Kidney (tissue), 14 donors: ENCODE results near the gene OPRD1. TPM values are rescaled to one million over a fixed set of nuclear protein-coding genes. Genes with fewer than 3 reads are reported as not detected.
A peak's percentile ranks its signal among the peaks of the same experiment; 100 is the strongest.

Experiments
- DNase-seq, 5 donors: peaks; one replicate each; pipeline ENCODE4 v3.0.0-alpha.2; 2013 to 2020
- FAIRE-seq: peaks from 2 replicates; lab custom pipeline; 2012; peaks lifted over from hg19 to GRCh38; lab: Jason Lieb, UNC
- H3K27ac ChIP-seq, 2 donors: one replicate each; pipeline ENCODE4 v1.7.0; 2013; ENCODE audit warnings: low read depth in 2 of 2, low read length in 2 of 2, inconsistent platforms in 1 of 2
- H3K27me3 ChIP-seq: one replicate; pipeline ENCODE4 v1.7.1; 2013; ENCODE audit warnings: low read length, inconsistent platforms; ENCODE audit not compliant: control insufficient read depth, insufficient read depth
- H3K36me3 ChIP-seq, 3 donors: one replicate each; pipeline versions ENCODE4 v1.7.0 to v1.7.1; 2013; ENCODE audit warnings: low read length in 3 of 3, control low read depth in 1 of 3, inconsistent platforms in 1 of 3; ENCODE audit not compliant: insufficient read depth in 3 of 3, control insufficient read depth in 2 of 3
- H3K4me1 ChIP-seq, 3 donors: one replicate each; pipeline versions ENCODE4 v1.7.0 to v1.7.1; 2013; ENCODE audit warnings: low read length in 3 of 3, inconsistent platforms in 1 of 3, low read depth in 1 of 3; ENCODE audit not compliant: control insufficient read depth in 2 of 3, insufficient read depth in 2 of 3
- H3K4me3 ChIP-seq, 3 donors: one replicate each; pipeline versions ENCODE4 v1.7.0 to v1.8.1; 2013; ENCODE audit warnings: low read length in 3 of 3, control low read depth in 1 of 3, inconsistent platforms in 1 of 3
- H3K9ac ChIP-seq, 3 donors: one replicate each; pipeline versions ENCODE4 v1.7.0 to v1.7.1; 2013; ENCODE audit warnings: low read length in 3 of 3, control low read depth in 1 of 3, inconsistent platforms in 1 of 3
- H3K9me3 ChIP-seq, 3 donors: one replicate each; pipeline versions ENCODE4 v1.7.0 to v1.7.1; 2013; ENCODE audit warnings: low read length in 3 of 3, control low read depth in 1 of 3, inconsistent platforms in 1 of 3; ENCODE audit not compliant: control insufficient read depth in 2 of 3, insufficient read depth in 1 of 3
- CTCF ChIP-seq: IDR thresholded peaks from 3 replicates; pipeline ENCODE4 v1.5.1; 2012; ENCODE audit warnings: mild to moderate bottlenecking, moderate library complexity, borderline replicate concordance; ENCODE audit not compliant: insufficient read depth; ENCODE audit errors: extremely low read depth
- intact Hi-C: fragments of 100-400 bp; cut with DNase I; formaldehyde crosslinking; loops from one replicate; pipeline ENCODE4 v1.11.1; 2022
- polyA plus RNA-seq: library from polyadenylated mRNA; stranded (reverse); fragments of 350-450 nt; fragmentation: Illumina TruSeq; extraction: RNeasy Lipid Tissue Mini Kit (QIAGEN cat#74804); gene quantifications from one replicate; pipeline ENCODE4 v1.2.3, GENCODE V29; 2014; ENCODE audit warnings: low read depth, low replicate concordance; ENCODE audit not compliant: insufficient read depth
- total RNA-seq: library from RNA; stranded (reverse); fragmentation: NEBNext Ultra II Directional; extraction: Animal tissue kit (Norgen Biotek cat#: 25700); gene quantifications from one replicate; pipeline ENCODE4 v1.2.1, GENCODE V29; 2021
- donor health status: control.
- donor health status: control.
- donor health status: control.
- donor health status: control.
- donor health status: control.
- donor health status: DM: yes; HTN: yes; CAD: no.
- donor health status: Normal renal cell carcinoma (clear cell type).

The OPRD1 gene
- total and polyA plus RNA-seq, 2 donors from 2014 or later: not detected

- TF ChIP-seq CTCF: no peak
- no peak overlapping the region for H3K4me3 ChIP-seq
- H3K4me1 ChIP-seq: peaks cover 0 to 3% (median 0%) of the 10 kb centered on the region in 3 donors
- H3K27ac ChIP-seq: no peak overlapping the region
- H3K36me3 ChIP-seq: no peaks in the 10 kb centered on the region
- intact Hi-C loops: no loop called here
- H3K9ac ChIP-seq: no peak overlapping the region
- no peak for DNase-seq
- no peak for FAIRE-seq
- no peaks in the 10 kb centered on the region for H3K9me3 ChIP-seq
- H3K27me3 ChIP-seq: no peaks in the 10 kb centered on the region
Observed at GRCh38 chr1:28909198-28909597, 97.2 kb downstream of the OPRD1 start.

- no peak for TF ChIP-seq CTCF
- Histone ChIP-seq H3K4me1 (peaks cover 0 to 8% (median 4%) of the 10 kb centered on the region in 3 donors), H3K9me3 (no peaks in the 10 kb centered on the region), H3K27ac (no peak overlapping the region), H3K4me3 (no peak overlapping the region), H3K27me3 (no peaks in the 10 kb centered on the region), H3K36me3 (no peaks in the 10 kb centered on the region), H3K9ac (no peak overlapping the region)
- FAIRE-seq (no peak), DNase-seq (no peak)
- intact Hi-C loops: no loop called here
Observed at GRCh38 chr1:28910379-28911115, 98.6 kb downstream of the OPRD1 start.

- Histone ChIP-seq H3K4me3 (peak overlapping the region; percentile 52 to 73 (median 56)), H3K36me3 (no peaks in the 10 kb centered on the region), H3K27ac (peak overlapping the region in 1 of 2 donors; percentile 36), H3K27me3 (no peaks in the 10 kb centered on the region), H3K4me1 (peaks cover 0 to 8% (median 6%) of the 10 kb centered on the region in 3 donors), H3K9ac (peak overlapping the region; percentile 5 to 40 (median 17)), H3K9me3 (no peaks in the 10 kb centered on the region)
- DNase-seq (no peak), FAIRE-seq (no peak)
- TF ChIP-seq CTCF: no peak
- intact Hi-C loops: no loop called here
Observed at GRCh38 chr1:28913786-28914227, 101.8 kb downstream of the OPRD1 start.
